ENCODE measurements around the gene ALPP. TPM values are rescaled to one million over a fixed set of nuclear protein-coding genes. Genes with fewer than 3 reads are reported as not detected.
"Not testable (repeated sequence)": the region's sequence is repeated elsewhere in the genome, so short reads cannot be mapped to it uniquely, and the experiment has no call there.

The ALPP gene
- total and polyA plus RNA-seq, 4 donors, result 0.06 to 0.30 (median 0.10) TPM; not detected in 1

DNA sequence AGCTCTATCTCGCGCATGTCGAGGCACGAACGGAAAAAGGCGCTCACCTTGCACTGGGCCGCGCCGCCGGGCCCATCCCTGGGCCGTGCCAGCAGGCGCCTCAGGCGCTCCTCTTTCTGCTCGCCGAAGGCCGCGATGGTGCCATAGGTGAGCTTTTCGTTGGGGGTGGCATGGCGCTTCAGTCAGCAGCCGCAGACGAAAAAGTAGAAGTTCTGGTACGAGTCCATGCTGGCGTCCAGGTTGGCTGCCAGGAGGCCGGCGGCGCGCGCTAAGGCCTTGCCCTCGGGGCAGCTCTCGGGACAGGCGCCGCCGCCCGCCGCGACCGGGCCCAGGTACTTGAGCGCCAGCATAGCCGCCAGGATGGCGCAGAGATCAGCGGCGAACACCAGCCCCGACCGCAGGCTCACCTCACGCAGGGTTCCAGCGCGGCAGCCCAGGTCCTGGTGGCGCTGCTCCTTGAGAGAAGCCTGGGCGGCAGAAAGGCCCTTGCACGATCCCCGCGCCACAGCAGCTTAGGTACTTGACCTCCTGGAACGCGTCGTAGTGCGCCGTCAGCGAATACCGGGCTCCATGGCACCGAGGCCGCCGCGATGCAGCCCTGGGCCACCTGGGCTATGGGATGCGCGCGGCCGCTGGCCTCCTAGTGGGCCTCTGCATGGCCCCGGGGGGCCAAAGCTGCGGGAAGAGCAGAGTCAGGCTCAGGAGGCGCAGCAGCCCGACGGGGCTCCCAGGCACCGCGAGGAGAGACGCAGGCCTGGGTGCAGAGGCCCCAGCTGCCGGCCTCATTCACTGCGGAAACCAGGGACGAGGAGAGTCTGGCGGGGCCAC lies 40.9 kb downstream of the ALPP start:
- peaks cover 57% of the 10 kb centered on the region for H3K27me3 ChIP-seq (ENCODE audit: control insufficient read depth, insufficient read depth, low read length)
- DNase-seq (ENCODE audit: low read depth in 4 of 6, low spot score in 6 of 6), result no peak
- H3K9me3 ChIP-seq (ENCODE audit: control insufficient read depth, insufficient read depth, low read length), result no peaks in the 10 kb centered on the region
- H3K4me1 ChIP-seq (ENCODE audit: control insufficient read depth, insufficient read depth, low read length), result peaks cover 24% of the 10 kb centered on the region
- 2% methylated on average over 76 of the region's 79 CpGs for WGBS (ENCODE audit: insufficient coverage)
- no peaks in the 10 kb centered on the region for H3K36me3 ChIP-seq (ENCODE audit: control insufficient read depth, insufficient read depth, low read length)
- peak overlapping the region; percentile 26 for H3K4me3 ChIP-seq (ENCODE audit: low read depth, low read length)
- H3K27ac ChIP-seq (ENCODE audit: low read depth, low read length), result no peak overlapping the region

DNA sequence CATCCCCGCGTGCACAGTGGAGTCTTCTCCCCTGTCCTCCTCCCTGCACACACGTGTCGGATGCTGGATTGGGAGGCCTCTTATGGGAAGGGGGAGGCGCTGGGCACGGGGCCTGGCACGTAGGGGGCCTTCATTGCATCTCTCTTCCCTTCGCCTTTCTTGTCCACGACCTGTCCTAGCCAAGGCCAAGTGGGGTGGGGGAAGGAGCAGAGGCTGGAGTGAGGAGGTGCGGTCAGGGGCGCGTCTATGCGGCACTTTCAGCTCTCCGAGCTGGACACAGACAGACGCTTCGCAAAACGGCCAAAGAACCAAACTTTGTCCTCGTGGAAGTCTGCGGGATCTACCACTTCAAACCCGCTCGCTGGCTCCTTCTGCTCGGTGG lies 41.5 kb downstream of the ALPP start:
- no peak overlapping the region for H3K27ac ChIP-seq (ENCODE audit: low read depth, low read length)
- H3K4me1 ChIP-seq (ENCODE audit: control insufficient read depth, insufficient read depth, low read length), result peaks cover 24% of the 10 kb centered on the region
- WGBS (ENCODE audit: insufficient coverage), result 4% methylated on average over 13 of the region's 22 CpGs
- DNase-seq (ENCODE audit: low read depth in 4 of 6, low spot score in 6 of 6), result no peak
- H3K9me3 ChIP-seq (ENCODE audit: control insufficient read depth, insufficient read depth, low read length), result no peaks in the 10 kb centered on the region
- H3K27me3 ChIP-seq (ENCODE audit: control insufficient read depth, insufficient read depth, low read length), result peaks cover 57% of the 10 kb centered on the region
- H3K36me3 ChIP-seq (ENCODE audit: control insufficient read depth, insufficient read depth, low read length), result no peaks in the 10 kb centered on the region
- H3K4me3 ChIP-seq (ENCODE audit: low read depth, low read length), result no peak overlapping the region

DNA sequence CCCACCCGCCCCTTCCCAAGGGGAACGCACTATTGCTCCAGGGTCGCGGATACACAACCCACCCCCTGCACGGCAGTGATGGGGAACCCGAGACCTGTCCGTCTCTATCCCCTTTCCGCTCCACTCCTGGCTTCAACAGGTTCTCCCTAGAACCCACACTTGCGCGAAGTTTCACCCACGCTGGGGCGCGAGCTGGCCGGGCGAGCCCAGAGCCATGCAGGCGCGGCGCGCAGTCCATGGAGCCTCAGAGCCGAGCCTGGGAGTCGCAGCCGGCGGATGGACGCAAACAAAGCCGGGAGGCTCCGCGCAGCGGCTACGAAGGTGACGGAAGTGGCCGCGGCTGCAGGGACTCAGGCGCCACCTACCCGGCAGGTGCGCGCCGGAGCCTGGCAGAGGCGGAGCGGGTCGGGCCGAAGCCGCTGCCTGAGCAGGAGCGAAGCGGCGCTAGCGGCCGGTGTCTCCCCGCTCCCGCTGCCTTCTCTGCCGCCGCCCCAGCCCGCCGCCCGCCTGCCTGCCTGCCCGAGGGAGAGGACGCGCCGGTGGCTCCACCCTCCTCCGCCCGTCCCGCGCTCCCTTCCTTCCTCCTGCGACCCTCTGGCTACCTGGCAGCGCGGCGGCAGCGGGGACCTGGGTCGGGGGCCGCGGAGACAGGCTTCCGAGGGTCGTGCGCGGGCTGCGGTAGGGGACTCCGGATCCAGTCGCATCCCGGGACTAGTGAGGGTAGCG lies 42.1 kb downstream of the ALPP start:
- Histone ChIP-seq H3K9me3 (ENCODE audit: control insufficient read depth, insufficient read depth, low read length) (no peaks in the 10 kb centered on the region), H3K27me3 (ENCODE audit: control insufficient read depth, insufficient read depth, low read length) (peaks cover 57% of the 10 kb centered on the region), H3K4me3 (ENCODE audit: low read depth, low read length) (no peak overlapping the region), H3K4me1 (ENCODE audit: control insufficient read depth, insufficient read depth, low read length) (peaks cover 24% of the 10 kb centered on the region), H3K36me3 (ENCODE audit: control insufficient read depth, insufficient read depth, low read length) (no peaks in the 10 kb centered on the region), H3K27ac (ENCODE audit: low read depth, low read length) (no peak overlapping the region)
- under 1% methylated on average over 78 of the region's 79 CpGs for WGBS (ENCODE audit: insufficient coverage)
- peak in 2 of 6 donors; percentile 32 to 70 for DNase-seq (ENCODE audit: low read depth in 4 of 6, low spot score in 6 of 6)

DNA sequence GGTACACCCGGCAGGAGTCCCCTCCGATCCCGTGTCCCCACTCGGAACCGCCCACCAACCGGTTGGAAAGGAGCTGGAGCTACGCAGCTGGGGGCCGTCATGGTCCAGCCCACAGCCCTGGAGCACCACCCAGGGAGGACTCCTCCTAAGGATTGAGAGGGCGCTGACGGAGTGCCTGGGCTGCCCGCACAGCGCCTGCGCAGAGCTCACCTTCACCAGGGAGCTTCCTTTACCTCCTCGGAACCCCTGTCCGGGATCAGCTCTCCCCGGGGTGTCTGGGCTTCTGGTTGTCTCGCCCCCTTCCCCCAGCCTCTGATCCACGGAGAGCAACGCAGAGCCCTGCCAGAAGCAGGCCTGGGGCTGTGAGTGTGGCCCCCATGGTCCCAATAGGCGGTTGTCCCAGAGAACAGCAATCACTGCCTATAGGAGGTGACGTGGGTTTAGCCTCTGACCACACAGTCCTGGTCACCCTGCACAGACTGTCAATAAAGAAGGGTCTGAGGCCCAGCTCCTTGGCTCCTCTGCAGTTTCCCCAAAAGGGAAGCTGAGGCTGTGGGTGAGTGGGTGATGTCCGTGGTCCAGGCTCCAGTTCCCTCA lies 42.7 kb downstream of the ALPP start:
- 18% methylated on average over 21 of the region's 22 CpGs for WGBS (ENCODE audit: insufficient coverage)
- no peak overlapping the region for H3K4me3 ChIP-seq (ENCODE audit: low read depth, low read length)
- H3K27me3 ChIP-seq (ENCODE audit: control insufficient read depth, insufficient read depth, low read length), result peaks cover 57% of the 10 kb centered on the region
- H3K4me1 ChIP-seq (ENCODE audit: control insufficient read depth, insufficient read depth, low read length), result peaks cover 24% of the 10 kb centered on the region
- DNase-seq (ENCODE audit: low read depth in 4 of 6, low spot score in 6 of 6), result peak in 1 of 6 donors; percentile 38
- H3K27ac ChIP-seq (ENCODE audit: low read depth, low read length), result no peak overlapping the region
- H3K9me3 ChIP-seq (ENCODE audit: control insufficient read depth, insufficient read depth, low read length), result no peaks in the 10 kb centered on the region
- H3K36me3 ChIP-seq (ENCODE audit: control insufficient read depth, insufficient read depth, low read length), result no peaks in the 10 kb centered on the region

DNA sequence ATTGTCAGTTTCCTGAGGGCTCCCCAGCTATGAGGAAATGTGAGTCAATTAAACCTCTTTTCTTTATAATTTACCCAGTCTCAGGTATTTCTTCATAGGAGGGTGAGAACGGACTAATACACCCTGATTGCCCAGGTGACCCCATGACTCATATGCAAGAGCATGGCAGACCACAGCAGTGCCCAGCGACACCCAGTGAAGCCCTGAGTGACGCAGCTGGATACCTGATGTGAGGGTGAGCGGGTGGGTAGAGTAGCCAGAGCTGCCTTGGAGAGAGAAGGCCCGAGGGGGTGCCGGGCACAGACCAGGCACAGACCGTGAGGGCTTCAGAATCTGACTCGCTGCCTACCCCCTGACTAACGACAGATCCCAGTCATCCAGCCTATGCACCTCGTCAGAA lies 43.5 kb downstream of the ALPP start:
- Histone ChIP-seq H3K36me3 (ENCODE audit: control insufficient read depth, insufficient read depth, low read length) (no peaks in the 10 kb centered on the region), H3K4me1 (ENCODE audit: control insufficient read depth, insufficient read depth, low read length) (peaks cover 24% of the 10 kb centered on the region), H3K27ac (ENCODE audit: low read depth, low read length) (no peak overlapping the region), H3K9me3 (ENCODE audit: control insufficient read depth, insufficient read depth, low read length) (no peaks in the 10 kb centered on the region), H3K27me3 (ENCODE audit: control insufficient read depth, insufficient read depth, low read length) (peaks cover 54% of the 10 kb centered on the region), H3K4me3 (ENCODE audit: low read depth, low read length) (no peak overlapping the region)
- DNase-seq (ENCODE audit: low read depth in 4 of 6, low spot score in 6 of 6), result no peak
- 92% methylated on average over 5 of the region's 10 CpGs for WGBS (ENCODE audit: insufficient coverage)

DNA sequence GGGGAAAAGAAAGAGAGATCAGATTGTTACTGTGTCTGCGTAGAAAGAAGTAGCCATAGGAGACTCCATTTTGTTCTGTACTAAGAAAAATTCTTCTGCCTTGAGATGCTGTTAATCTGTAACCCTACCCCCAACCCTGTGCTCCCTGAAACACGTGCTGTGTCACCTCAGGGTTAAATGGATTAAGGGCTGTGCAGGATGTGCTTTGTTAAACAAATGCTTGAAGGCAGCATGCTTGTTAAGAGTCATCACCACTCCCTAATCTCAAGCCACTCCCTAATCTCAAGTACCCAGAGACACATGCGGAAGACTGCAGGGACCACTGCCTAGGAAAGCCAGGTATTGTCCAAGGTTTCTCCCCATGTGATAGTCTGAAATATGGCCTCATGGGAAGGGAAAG lies 44.4 kb downstream of the ALPP start:
- Histone ChIP-seq H3K27me3 (ENCODE audit: control insufficient read depth, insufficient read depth, low read length) (peaks cover 45% of the 10 kb centered on the region), H3K4me1 (ENCODE audit: control insufficient read depth, insufficient read depth, low read length) (peaks cover 24% of the 10 kb centered on the region)
- H3K4me3 ChIP-seq (ENCODE audit: low read depth, low read length); H3K9me3 ChIP-seq (ENCODE audit: control insufficient read depth, insufficient read depth, low read length); H3K27ac ChIP-seq (ENCODE audit: low read depth, low read length); DNase-seq (ENCODE audit: low read depth in 4 of 6, low spot score in 6 of 6); H3K36me3 ChIP-seq (ENCODE audit: control insufficient read depth, insufficient read depth, low read length): not testable (repeated sequence)
- WGBS (ENCODE audit: insufficient coverage), result no CpG with 5 or more reads among the region's 3 CpGs

DNA sequence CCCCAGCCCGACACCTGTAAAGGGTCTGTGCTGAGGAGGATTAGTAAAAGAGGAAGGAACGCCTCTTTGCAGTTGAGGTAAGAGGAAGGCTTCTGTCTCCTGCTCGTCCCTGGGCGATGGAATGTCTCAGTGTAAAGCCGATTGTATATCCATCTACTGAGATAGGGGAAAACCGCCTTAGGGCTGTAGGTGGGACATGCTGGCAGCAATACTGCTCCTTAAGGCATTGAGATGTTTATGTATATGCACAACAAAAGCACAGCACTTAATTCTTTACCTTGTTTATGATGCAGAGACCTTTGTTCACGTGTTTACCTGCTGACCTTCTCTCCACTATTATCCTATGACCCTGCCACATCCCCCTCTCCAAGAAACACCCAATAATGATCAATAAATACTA lies 44.9 kb downstream of the ALPP start:
- H3K27ac ChIP-seq (ENCODE audit: low read depth, low read length); H3K9me3 ChIP-seq (ENCODE audit: control insufficient read depth, insufficient read depth, low read length); DNase-seq (ENCODE audit: low read depth in 4 of 6, low spot score in 6 of 6); H3K36me3 ChIP-seq (ENCODE audit: control insufficient read depth, insufficient read depth, low read length); H3K4me3 ChIP-seq (ENCODE audit: low read depth, low read length): not testable (repeated sequence)
- WGBS (ENCODE audit: insufficient coverage), result 41% methylated on average over 2 of the region's 7 CpGs
- Histone ChIP-seq H3K4me1 (ENCODE audit: control insufficient read depth, insufficient read depth, low read length) (peaks cover 21% of the 10 kb centered on the region), H3K27me3 (ENCODE audit: control insufficient read depth, insufficient read depth, low read length) (peaks cover 41% of the 10 kb centered on the region)

DNA sequence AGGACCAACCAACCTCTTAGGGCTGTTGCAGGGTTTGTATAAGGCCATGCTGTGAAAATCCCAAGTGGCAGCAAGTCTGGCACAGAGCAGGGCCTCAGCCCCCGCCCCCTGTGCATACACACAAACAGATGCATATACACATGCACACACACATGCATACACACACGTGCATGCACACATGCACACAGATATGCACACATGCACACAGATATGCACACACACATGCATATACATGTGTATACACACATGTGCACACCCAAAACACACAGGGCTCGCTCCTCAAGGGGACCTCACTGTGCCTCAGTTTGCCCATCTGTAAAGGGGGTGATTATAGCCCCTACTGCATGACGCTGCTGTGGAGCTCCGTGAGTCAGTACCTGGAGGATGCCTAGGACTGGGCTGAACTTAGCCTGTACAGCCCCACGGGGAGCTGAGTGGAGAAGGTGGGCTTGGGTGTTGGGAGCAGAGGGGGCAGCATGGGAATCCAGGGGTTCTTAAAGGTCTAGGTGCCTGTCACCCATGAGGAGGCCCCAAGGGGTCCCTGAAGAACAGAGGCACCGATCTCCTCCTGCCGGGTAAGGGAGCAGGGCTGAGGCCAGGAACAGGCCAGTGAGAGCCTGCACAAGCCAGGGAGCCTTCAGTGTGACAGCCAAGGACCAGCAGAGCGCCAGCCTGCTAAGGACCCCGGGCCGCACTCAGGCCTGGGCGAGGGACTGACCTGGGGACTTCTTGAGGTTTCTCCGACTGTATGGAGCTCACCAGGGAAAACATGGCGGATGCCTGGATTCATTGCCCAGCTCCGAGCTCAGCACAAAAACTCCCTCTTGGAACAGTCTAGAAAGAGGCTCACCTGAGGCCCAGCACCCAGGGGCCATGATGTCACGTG lies 53.4 kb downstream of the ALPP start:
- 93% methylated on average over 15 of the region's 16 CpGs for WGBS (ENCODE audit: insufficient coverage)

More for the DNA sequence above, 53.4 kb downstream of the ALPP start:
- Histone ChIP-seq H3K36me3 (ENCODE audit: control insufficient read depth, insufficient read depth, low read length) (no peaks in the 10 kb centered on the region), H3K27me3 (ENCODE audit: control insufficient read depth, insufficient read depth, low read length) (no peaks in the 10 kb centered on the region), H3K27ac (ENCODE audit: low read depth, low read length) (no peak overlapping the region), H3K4me3 (ENCODE audit: low read depth, low read length) (no peak overlapping the region), H3K9me3 (ENCODE audit: control insufficient read depth, insufficient read depth, low read length) (no peaks in the 10 kb centered on the region), H3K4me1 (ENCODE audit: control insufficient read depth, insufficient read depth, low read length) (peaks cover 5% of the 10 kb centered on the region)
- no peak for DNase-seq (ENCODE audit: low read depth in 4 of 6, low spot score in 6 of 6)

Data from spinal cord (tissue), 10 donors.